ENCODE measurements around the gene SSC5D.

- TF ChIP-seq MAX (CRISPR knock-in tag; IDR thresholded peaks at IDR 0.05) = no peak
- TF ChIP-seq ZNF197 (CRISPR knock-in tag; IDR thresholded peaks at IDR 0.05; ENCODE audit: low read depth) = no peak
- TF ChIP-seq E2F4 (CRISPR knock-in tag; IDR thresholded peaks at IDR 0.05; ENCODE audit: low read depth) = no peak
- no peak for TF ChIP-seq FOXM1 (IDR thresholded peaks at IDR 0.05; ENCODE audit: low read depth)
- no peak for TF ChIP-seq FOXM1 (CRISPR knock-in tag; IDR thresholded peaks at IDR 0.05; ENCODE audit: low read depth)
- TF ChIP-seq ZNF316 (IDR thresholded peaks at IDR 0.05) = no peak
- TF ChIP-seq SRF (CRISPR knock-in tag; IDR thresholded peaks at IDR 0.05) = no peak
- TF ChIP-seq RFX5 (IDR thresholded peaks at IDR 0.05; ENCODE audit: low read depth, low read length) = no peak
- TF ChIP-seq TCF3 (CRISPR knock-in tag; IDR thresholded peaks at IDR 0.05) = no peak
- no peak for TF ChIP-seq CREB1 (IDR thresholded peaks at IDR 0.05)
- no peak for TF ChIP-seq CREB1 (CRISPR knock-in tag; IDR thresholded peaks at IDR 0.05)
Measured at GRCh38 chr19:55503157-55503501, 14.9 kb downstream of the SSC5D start.
